Measurements from ENCODE around the gene WASHC3.

DNA sequence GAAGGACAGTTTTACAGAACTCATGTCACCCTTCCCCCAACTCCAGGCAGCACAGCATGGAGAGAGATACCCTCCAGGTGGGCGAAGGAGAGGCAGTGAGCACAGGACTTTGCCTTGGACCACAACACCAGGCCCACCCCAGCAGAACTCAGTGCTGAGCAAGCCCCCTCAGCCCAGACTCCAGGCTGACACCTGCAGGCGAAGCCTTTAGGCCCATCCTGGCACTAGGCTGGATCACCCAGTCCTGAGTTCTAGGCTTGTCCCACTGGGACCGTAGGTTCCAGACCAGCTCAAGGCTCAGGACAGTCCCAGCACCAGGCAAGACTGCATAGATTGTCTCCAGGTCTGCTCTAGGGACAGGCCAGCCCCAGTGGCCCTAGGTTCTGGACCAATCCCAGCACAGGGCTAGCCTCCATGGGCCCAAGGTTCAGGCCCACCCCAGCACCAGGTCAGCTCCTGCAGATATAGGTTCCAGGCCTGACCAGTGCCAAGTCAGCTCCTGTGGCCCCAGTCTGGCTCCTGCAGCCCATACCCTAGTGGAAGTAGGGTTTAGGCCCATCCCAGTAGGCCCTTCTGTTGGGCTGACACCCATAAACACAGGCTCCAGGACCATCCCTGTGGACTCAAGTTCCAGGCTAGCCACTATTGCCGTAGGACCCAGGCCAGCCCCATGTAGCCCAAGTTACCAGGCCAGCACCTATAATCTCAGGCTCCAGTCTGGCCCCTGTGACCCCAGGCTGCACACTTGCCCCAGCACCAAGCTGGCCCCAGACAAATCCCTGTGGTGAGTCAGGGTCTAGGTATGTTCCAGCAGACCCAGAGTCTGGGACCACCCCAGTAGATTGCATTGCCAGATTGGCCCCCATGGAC is 9.4 kb downstream of the WASHC3 start:
- TF ChIP-seq, protein P1, sequence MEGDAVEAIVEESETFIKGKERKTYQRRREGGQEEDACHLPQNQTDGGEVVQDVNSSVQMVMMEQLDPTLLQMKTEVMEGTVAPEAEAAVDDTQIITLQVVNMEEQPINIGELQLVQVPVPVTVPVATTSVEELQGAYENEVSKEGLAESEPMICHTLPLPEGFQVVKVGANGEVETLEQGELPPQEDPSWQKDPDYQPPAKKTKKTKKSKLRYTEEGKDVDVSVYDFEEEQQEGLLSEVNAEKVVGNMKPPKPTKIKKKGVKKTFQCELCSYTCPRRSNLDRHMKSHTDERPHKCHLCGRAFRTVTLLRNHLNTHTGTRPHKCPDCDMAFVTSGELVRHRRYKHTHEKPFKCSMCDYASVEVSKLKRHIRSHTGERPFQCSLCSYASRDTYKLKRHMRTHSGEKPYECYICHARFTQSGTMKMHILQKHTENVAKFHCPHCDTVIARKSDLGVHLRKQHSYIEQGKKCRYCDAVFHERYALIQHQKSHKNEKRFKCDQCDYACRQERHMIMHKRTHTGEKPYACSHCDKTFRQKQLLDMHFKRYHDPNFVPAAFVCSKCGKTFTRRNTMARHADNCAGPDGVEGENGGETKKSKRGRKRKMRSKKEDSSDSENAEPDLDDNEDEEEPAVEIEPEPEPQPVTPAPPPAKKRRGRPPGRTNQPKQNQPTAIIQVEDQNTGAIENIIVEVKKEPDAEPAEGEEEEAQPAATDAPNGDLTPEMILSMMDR (IDR thresholded peaks at IDR 0.05): no peak
- TF ChIP-seq POLR2A (IDR thresholded peaks at IDR 0.05): no peak
